ENCODE measurements around the gene ABCA2.

GRCh38 chr9:136994180-136994887 is 33.7 kb downstream of the ABCA2 start:
- TF ChIP-seq TAF1 (IDR thresholded peaks at IDR 0.05; ENCODE audit: borderline replicate concordance, insufficient read depth, low read length) (no peak), POLR2AphosphoS5 (IDR thresholded peaks at IDR 0.05; ENCODE audit: low read depth, low read length) (no peak), SIN3A (IDR thresholded peaks at IDR 0.05; ENCODE audit: borderline replicate concordance, insufficient read depth, low read length) (no peak), FOXP2 (optimal IDR thresholded peaks at IDR 0.05; ENCODE audit: borderline replicate concordance, extremely low read depth, extremely low read length, insufficient read depth) (no peak)
- TF ChIP-seq, protein P1, sequence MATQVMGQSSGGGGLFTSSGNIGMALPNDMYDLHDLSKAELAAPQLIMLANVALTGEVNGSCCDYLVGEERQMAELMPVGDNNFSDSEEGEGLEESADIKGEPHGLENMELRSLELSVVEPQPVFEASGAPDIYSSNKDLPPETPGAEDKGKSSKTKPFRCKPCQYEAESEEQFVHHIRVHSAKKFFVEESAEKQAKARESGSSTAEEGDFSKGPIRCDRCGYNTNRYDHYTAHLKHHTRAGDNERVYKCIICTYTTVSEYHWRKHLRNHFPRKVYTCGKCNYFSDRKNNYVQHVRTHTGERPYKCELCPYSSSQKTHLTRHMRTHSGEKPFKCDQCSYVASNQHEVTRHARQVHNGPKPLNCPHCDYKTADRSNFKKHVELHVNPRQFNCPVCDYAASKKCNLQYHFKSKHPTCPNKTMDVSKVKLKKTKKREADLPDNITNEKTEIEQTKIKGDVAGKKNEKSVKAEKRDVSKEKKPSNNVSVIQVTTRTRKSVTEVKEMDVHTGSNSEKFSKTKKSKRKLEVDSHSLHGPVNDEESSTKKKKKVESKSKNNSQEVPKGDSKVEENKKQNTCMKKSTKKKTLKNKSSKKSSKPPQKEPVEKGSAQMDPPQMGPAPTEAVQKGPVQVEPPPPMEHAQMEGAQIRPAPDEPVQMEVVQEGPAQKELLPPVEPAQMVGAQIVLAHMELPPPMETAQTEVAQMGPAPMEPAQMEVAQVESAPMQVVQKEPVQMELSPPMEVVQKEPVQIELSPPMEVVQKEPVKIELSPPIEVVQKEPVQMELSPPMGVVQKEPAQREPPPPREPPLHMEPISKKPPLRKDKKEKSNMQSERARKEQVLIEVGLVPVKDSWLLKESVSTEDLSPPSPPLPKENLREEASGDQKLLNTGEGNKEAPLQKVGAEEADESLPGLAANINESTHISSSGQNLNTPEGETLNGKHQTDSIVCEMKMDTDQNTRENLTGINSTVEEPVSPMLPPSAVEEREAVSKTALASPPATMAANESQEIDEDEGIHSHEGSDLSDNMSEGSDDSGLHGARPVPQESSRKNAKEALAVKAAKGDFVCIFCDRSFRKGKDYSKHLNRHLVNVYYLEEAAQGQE (IDR thresholded peaks at IDR 0.05; ENCODE audit: insufficient read depth in 1 of 2, low read depth in 2 of 2, low read length in 2 of 2) = no peak

All from PFSK-1 (cell line).